ENCODE results near the gene AP1G2.
"Not testable (repeated sequence)": the region's sequence is repeated elsewhere in the genome, so short reads cannot be mapped to it uniquely, and the experiment has no call there.

The AP1G2 gene

GRCh38 chr14:23612802-23613201 is 45.2 kb upstream of the AP1G2 start:
- H4K20me1 ChIP-seq (ENCODE audit: insufficient read depth), result no peaks in the 10 kb centered on the region
- no peak for TF ChIP-seq CTCF (conservative IDR thresholded peaks at IDR 0.05; ENCODE audit: low read depth, low read length)
- no peak overlapping the region for H3K4me2 ChIP-seq
- H3K79me2 ChIP-seq (ENCODE audit: insufficient read depth, low read depth), result no peaks in the 10 kb centered on the region
- H3K27me3 ChIP-seq (ENCODE audit: insufficient read depth, low read depth), result no peaks in the 10 kb centered on the region
- H2AFZ ChIP-seq (ENCODE audit: low read depth), result no peak overlapping the region
- H3K9ac ChIP-seq, result no peak overlapping the region
- no peaks in the 10 kb centered on the region for H3K4me1 ChIP-seq (ENCODE audit: low read depth, poor library complexity, severe bottlenecking)
- no peak overlapping the region for H3K4me3 ChIP-seq (IDR thresholded peaks at IDR 0.05; ENCODE audit: insufficient read depth, low read depth, low read length)
- H3K27ac ChIP-seq, result no peak overlapping the region
- H3K36me3 ChIP-seq (ENCODE audit: insufficient read depth), result no peaks in the 10 kb centered on the region

- no peaks in the 10 kb centered on the region for H3K27me3 ChIP-seq (ENCODE audit: insufficient read depth, low read depth)
- TF ChIP-seq CTCF (conservative IDR thresholded peaks at IDR 0.05; ENCODE audit: low read depth, low read length), result no peak
- no peaks in the 10 kb centered on the region for H3K79me2 ChIP-seq (ENCODE audit: insufficient read depth, low read depth)
- H3K4me3 ChIP-seq (IDR thresholded peaks at IDR 0.05; ENCODE audit: insufficient read depth, low read depth, low read length), result no peak overlapping the region
- H4K20me1 ChIP-seq (ENCODE audit: insufficient read depth), result no peaks in the 10 kb centered on the region
- H3K4me2 ChIP-seq, result no peak overlapping the region
- no peaks in the 10 kb centered on the region for H3K36me3 ChIP-seq (ENCODE audit: insufficient read depth)
- H3K27ac ChIP-seq, result no peak overlapping the region
- no peak overlapping the region for H3K9ac ChIP-seq
- no peak overlapping the region for H2AFZ ChIP-seq (ENCODE audit: low read depth)
- H3K4me1 ChIP-seq (ENCODE audit: low read depth, poor library complexity, severe bottlenecking), result no peaks in the 10 kb centered on the region
Measured at GRCh38 chr14:23612354-23612732, 44.8 kb upstream of the AP1G2 start.

GRCh38 chr14:23610815-23611289 is 43.3 kb upstream of the AP1G2 start:
- H3K4me2 ChIP-seq, result no peak overlapping the region
- no peak for TF ChIP-seq CTCF (conservative IDR thresholded peaks at IDR 0.05; ENCODE audit: low read depth, low read length)
- no peaks in the 10 kb centered on the region for H3K4me1 ChIP-seq (ENCODE audit: low read depth, poor library complexity, severe bottlenecking)
- H3K79me2 ChIP-seq (ENCODE audit: insufficient read depth, low read depth), result no peaks in the 10 kb centered on the region
- no peak overlapping the region for H2AFZ ChIP-seq (ENCODE audit: low read depth)
- H3K4me3 ChIP-seq (IDR thresholded peaks at IDR 0.05; ENCODE audit: insufficient read depth, low read depth, low read length), result no peak overlapping the region
- no peak overlapping the region for H3K9ac ChIP-seq
- H3K27me3 ChIP-seq (ENCODE audit: insufficient read depth, low read depth), result no peaks in the 10 kb centered on the region
- no peaks in the 10 kb centered on the region for H4K20me1 ChIP-seq (ENCODE audit: insufficient read depth)
- H3K36me3 ChIP-seq (ENCODE audit: insufficient read depth), result no peaks in the 10 kb centered on the region
- H3K27ac ChIP-seq, result no peak overlapping the region

GRCh38 chr14:23610090-23610814 is 42.7 kb upstream of the AP1G2 start:
- no peak overlapping the region for H3K4me2 ChIP-seq
- no peak overlapping the region for H3K9ac ChIP-seq
- H3K79me2 ChIP-seq (ENCODE audit: insufficient read depth, low read depth), result no peaks in the 10 kb centered on the region
- no peak overlapping the region for H3K27ac ChIP-seq
- H3K27me3 ChIP-seq (ENCODE audit: insufficient read depth, low read depth), result no peaks in the 10 kb centered on the region
- no peak for TF ChIP-seq CTCF (conservative IDR thresholded peaks at IDR 0.05; ENCODE audit: low read depth, low read length)
- H2AFZ ChIP-seq (ENCODE audit: low read depth), result no peak overlapping the region
- H3K36me3 ChIP-seq (ENCODE audit: insufficient read depth), result no peaks in the 10 kb centered on the region
- no peaks in the 10 kb centered on the region for H4K20me1 ChIP-seq (ENCODE audit: insufficient read depth)
- H3K4me1 ChIP-seq (ENCODE audit: low read depth, poor library complexity, severe bottlenecking), result no peaks in the 10 kb centered on the region
- no peak overlapping the region for H3K4me3 ChIP-seq (IDR thresholded peaks at IDR 0.05; ENCODE audit: insufficient read depth, low read depth, low read length)

GRCh38 chr14:23609411-23610089 is 42.0 kb upstream of the AP1G2 start:
- not testable (repeated sequence) for H3K27ac ChIP-seq; H3K36me3 ChIP-seq (ENCODE audit: insufficient read depth); H2AFZ ChIP-seq (ENCODE audit: low read depth); H3K9ac ChIP-seq; H4K20me1 ChIP-seq (ENCODE audit: insufficient read depth); H3K27me3 ChIP-seq (ENCODE audit: insufficient read depth, low read depth); H3K79me2 ChIP-seq (ENCODE audit: insufficient read depth, low read depth); H3K4me2 ChIP-seq; H3K4me1 ChIP-seq (ENCODE audit: low read depth, poor library complexity, severe bottlenecking); H3K4me3 ChIP-seq (IDR thresholded peaks at IDR 0.05; ENCODE audit: insufficient read depth, low read depth, low read length)
